ENCODE data around the gene ATP1B1.

The ATP1B1 gene

GRCh38 chr1:169137357-169137756 lies 30.9 kb downstream of the ATP1B1 start:
- no peak overlapping the region for H2AFZ ChIP-seq (ENCODE audit: low read depth)
- no peak overlapping the region for H3K27ac ChIP-seq
- H3K27me3 ChIP-seq (ENCODE audit: insufficient read depth, low read depth), result no peaks in the 10 kb centered on the region
- H3K4me1 ChIP-seq (ENCODE audit: low read depth, poor library complexity, severe bottlenecking), result no peaks in the 10 kb centered on the region
- TF ChIP-seq CTCF (conservative IDR thresholded peaks at IDR 0.05; ENCODE audit: low read depth, low read length), result no peak
- H3K4me3 ChIP-seq (IDR thresholded peaks at IDR 0.05; ENCODE audit: insufficient read depth, low read depth, low read length), result no peak overlapping the region
- H4K20me1 ChIP-seq (ENCODE audit: insufficient read depth), result no peaks in the 10 kb centered on the region
- no peak overlapping the region for H3K9ac ChIP-seq
- H3K79me2 ChIP-seq (ENCODE audit: insufficient read depth, low read depth), result no peaks in the 10 kb centered on the region
- H3K36me3 ChIP-seq (ENCODE audit: insufficient read depth), result no peaks in the 10 kb centered on the region
- no peak overlapping the region for H3K4me2 ChIP-seq

DNA sequence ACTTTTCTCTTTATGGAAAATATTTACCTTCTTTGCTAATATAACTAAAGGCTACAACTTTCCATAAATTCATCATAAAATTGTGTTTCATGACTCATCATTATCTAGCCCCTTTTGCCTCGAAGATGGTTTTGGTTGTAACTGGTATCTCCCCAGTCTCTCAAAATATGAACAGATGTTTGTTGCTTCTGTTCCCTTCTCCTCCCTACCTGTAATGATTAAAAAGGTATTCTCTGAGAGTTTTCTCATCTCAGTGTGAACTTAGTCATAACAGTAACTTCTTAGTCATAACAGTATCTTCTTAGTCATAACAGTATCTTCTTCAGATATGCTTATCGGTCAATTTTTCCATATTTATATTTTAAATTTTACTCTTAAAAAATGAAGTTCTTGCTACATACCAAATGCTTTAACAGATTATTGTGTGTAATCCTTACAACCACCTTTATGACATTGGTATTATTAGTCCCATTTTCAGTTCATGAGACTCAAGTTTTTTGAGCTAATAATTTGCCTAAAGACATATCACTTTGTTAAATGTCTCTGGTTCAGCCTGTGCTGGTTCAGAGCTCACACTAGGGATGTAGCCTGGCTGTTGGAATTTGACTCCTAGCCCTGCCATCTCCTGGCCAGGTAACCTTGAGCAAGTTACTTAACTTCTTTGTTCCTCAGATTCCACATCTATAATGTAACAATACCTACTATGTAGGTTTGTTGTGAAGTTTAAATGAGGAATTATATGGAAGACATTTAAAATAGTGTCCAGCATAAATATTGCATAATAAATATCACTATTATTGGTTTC lies 32.6 kb downstream of the ATP1B1 start:
- Histone ChIP-seq H3K27me3 (ENCODE audit: insufficient read depth, low read depth) (no peaks in the 10 kb centered on the region), H3K27ac (no peak overlapping the region), H4K20me1 (ENCODE audit: insufficient read depth) (no peaks in the 10 kb centered on the region), H3K4me3 (IDR thresholded peaks at IDR 0.05; ENCODE audit: insufficient read depth, low read depth, low read length) (no peak overlapping the region), H3K36me3 (ENCODE audit: insufficient read depth) (no peaks in the 10 kb centered on the region), H3K9ac (no peak overlapping the region), H2AFZ (ENCODE audit: low read depth) (no peak overlapping the region), H3K4me2 (no peak overlapping the region), H3K79me2 (ENCODE audit: insufficient read depth, low read depth) (no peaks in the 10 kb centered on the region), H3K4me1 (ENCODE audit: low read depth, poor library complexity, severe bottlenecking) (no peaks in the 10 kb centered on the region)
- no peak for TF ChIP-seq CTCF (conservative IDR thresholded peaks at IDR 0.05; ENCODE audit: low read depth, low read length)

DNA sequence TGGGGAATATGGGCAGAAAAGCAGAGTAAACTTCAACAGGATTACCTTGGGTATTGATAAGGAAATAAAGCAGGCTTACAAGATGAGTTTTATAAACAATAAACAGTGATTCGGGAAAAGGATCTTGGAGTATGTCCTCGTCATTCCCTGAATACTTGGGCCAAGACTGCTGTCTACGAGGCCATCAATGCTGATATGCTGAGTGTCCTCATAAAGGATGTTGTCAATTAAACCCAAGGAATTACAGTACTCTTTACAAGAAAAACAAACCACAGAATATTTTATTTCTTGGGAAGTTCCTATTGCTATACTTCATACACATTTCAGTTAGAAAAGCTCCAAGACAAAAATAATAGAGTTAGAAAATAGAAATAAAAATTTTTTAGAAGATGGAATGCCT lies 34.9 kb downstream of the ATP1B1 start:
- H3K9ac ChIP-seq, result no peak overlapping the region
- TF ChIP-seq CTCF (conservative IDR thresholded peaks at IDR 0.05; ENCODE audit: low read depth, low read length), result no peak

DNA sequence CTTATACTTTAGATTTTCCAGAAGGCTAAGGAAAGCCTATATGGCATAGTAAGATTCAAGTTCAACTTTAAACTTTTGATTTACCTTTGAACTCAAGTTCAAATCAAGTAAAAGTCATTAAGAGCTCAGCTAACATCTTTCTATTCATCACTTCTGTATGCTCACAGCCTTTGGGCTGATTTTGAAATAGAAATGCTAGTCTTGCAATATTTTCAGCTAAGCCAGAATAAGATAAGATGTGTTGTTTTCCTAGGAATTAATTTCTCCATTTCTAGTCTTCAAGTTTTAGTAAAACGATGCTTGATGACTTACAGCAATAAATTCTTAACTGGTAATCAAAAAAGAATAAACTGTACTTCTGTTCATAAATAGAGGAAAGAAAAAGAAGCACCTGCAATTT lies 35.6 kb downstream of the ATP1B1 start:
- no peak for TF ChIP-seq CTCF (conservative IDR thresholded peaks at IDR 0.05; ENCODE audit: low read depth, low read length)
- no peaks in the 10 kb centered on the region for H3K36me3 ChIP-seq (ENCODE audit: insufficient read depth)
- H3K9ac ChIP-seq, result no peak overlapping the region
- no peaks in the 10 kb centered on the region for H4K20me1 ChIP-seq (ENCODE audit: insufficient read depth)
- no peaks in the 10 kb centered on the region for H3K4me1 ChIP-seq (ENCODE audit: low read depth, poor library complexity, severe bottlenecking)
- H3K4me2 ChIP-seq, result no peak overlapping the region
- H3K27ac ChIP-seq, result no peak overlapping the region
- no peaks in the 10 kb centered on the region for H3K27me3 ChIP-seq (ENCODE audit: insufficient read depth, low read depth)
- no peak overlapping the region for H3K4me3 ChIP-seq (IDR thresholded peaks at IDR 0.05; ENCODE audit: insufficient read depth, low read depth, low read length)
- no peaks in the 10 kb centered on the region for H3K79me2 ChIP-seq (ENCODE audit: insufficient read depth, low read depth)
- no peak overlapping the region for H2AFZ ChIP-seq (ENCODE audit: low read depth)

More for the DNA sequence above, 34.9 kb downstream of the ATP1B1 start:
- H3K4me2 ChIP-seq, result no peak overlapping the region
- no peaks in the 10 kb centered on the region for H3K79me2 ChIP-seq (ENCODE audit: insufficient read depth, low read depth)
- H3K36me3 ChIP-seq (ENCODE audit: insufficient read depth), result no peaks in the 10 kb centered on the region
- H4K20me1 ChIP-seq (ENCODE audit: insufficient read depth), result no peaks in the 10 kb centered on the region
- no peaks in the 10 kb centered on the region for H3K27me3 ChIP-seq (ENCODE audit: insufficient read depth, low read depth)
- no peak overlapping the region for H3K4me3 ChIP-seq (IDR thresholded peaks at IDR 0.05; ENCODE audit: insufficient read depth, low read depth, low read length)
- no peak overlapping the region for H2AFZ ChIP-seq (ENCODE audit: low read depth)
- no peak overlapping the region for H3K27ac ChIP-seq
- H3K4me1 ChIP-seq (ENCODE audit: low read depth, poor library complexity, severe bottlenecking), result no peaks in the 10 kb centered on the region
